ENCODE measurements around the gene SLAMF7.
A peak's percentile ranks its signal among the peaks of the same experiment; 100 is the strongest.

SLAMF7 gene

DNA sequence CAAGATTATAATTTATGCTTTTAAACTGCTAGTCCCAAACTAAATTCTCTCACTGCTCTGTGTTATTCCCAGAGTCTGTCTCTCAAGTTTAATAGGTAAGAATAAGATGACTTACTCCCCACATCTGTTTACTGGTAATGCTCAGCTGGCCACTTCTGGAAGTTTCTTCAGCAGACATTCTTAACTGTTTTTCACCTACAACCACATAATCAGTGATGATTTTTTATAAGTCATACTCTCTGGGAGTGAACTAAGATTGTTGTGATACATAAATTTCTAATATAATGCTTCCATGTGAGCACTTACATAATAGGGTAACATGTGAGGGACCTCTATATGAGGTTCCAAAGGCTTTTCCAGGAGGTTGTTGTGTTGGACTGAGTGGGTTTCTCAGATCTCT lies 8.7 kb downstream of the SLAMF7 start:
- DNase-seq: no peak

- DNase-seq: no peak
These were observed 9.3 kb downstream of the SLAMF7 start for GRCh38 chr1:160748181-160748877.

- no peak for DNase-seq
These were observed 9.8 kb downstream of the SLAMF7 start for GRCh38 chr1:160748878-160749269.

DNA sequence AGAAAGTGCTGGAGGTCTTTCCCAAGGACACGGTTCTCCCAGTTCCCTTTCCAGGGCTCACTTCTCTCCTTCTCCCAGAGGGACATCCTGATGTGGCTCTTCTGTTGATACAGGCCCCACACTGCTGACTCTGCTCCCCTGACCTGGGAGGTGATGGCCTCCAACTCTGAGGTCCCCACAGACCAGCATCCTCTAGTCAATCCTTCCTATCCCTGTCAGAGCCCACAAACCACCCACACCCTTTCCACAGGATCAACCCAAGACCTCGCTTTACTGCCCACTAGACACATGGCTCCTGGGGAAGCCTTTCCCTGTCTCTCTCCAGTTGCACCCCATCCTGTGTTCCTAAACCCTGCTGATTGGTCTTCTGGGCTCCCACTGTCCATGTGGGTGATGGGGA lies 11.6 kb downstream of the SLAMF7 start:
- DNase-seq: no peak

- DNase-seq: no peak
These were observed 13.4 kb downstream of the SLAMF7 start for GRCh38 chr1:160752406-160752805.

DNA sequence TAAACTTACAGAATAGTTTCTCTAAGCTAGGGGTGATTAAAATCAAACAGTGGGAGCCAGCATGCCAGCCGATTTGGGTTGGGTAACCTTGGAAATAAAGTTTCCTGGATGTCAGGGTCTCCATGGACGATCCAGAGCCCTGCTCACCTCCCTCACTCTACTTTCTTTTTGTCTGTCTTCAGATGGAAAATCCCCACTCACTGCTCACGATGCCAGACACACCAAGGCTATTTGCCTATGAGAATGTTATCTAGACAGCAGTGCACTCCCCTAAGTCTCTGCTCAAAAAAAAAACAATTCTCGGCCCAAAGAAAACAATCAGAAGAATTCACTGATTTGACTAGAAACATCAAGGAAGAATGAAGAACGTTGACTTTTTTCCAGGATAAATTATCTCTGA lies 13.9 kb downstream of the SLAMF7 start:
- DNase-seq: no peak

DNA sequence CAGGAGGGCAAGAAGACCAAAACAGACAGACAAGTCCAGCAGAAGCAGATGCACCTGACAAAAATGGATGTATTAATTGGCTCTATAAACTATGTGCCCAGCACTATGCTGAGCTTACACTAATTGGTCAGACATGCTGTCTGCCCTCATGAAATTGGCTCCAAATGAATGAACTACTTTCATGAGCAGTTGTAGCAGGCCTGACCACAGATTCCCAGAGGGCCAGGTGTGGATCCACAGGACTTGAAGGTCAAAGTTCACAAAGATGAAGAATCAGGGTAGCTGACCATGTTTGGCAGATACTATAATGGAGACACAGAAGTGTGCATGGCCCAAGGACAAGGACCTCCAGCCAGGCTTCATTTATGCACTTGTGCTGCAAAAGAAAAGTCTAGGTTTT lies 14.5 kb downstream of the SLAMF7 start:
- no peak for DNase-seq

DNA sequence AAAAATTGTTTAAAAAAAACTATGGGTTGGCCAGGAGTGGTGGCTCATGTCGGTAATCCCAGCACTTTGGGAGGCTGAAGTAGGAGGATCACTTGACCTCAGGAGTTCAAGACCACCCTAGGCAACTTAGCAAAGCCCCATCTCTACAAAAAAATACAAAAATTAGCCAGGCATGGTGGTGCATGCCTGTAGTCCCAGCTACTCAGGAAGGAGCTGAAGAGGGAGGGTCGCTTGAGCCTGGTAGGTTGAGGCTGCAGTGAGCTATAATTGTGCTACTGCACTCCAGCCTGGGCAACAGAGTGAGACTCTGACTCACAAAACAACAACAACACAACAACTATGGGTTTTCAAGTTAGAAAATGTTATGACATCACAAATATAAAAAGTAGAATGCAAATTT lies 16.4 kb downstream of the SLAMF7 start:
- no peak for DNase-seq

DNA sequence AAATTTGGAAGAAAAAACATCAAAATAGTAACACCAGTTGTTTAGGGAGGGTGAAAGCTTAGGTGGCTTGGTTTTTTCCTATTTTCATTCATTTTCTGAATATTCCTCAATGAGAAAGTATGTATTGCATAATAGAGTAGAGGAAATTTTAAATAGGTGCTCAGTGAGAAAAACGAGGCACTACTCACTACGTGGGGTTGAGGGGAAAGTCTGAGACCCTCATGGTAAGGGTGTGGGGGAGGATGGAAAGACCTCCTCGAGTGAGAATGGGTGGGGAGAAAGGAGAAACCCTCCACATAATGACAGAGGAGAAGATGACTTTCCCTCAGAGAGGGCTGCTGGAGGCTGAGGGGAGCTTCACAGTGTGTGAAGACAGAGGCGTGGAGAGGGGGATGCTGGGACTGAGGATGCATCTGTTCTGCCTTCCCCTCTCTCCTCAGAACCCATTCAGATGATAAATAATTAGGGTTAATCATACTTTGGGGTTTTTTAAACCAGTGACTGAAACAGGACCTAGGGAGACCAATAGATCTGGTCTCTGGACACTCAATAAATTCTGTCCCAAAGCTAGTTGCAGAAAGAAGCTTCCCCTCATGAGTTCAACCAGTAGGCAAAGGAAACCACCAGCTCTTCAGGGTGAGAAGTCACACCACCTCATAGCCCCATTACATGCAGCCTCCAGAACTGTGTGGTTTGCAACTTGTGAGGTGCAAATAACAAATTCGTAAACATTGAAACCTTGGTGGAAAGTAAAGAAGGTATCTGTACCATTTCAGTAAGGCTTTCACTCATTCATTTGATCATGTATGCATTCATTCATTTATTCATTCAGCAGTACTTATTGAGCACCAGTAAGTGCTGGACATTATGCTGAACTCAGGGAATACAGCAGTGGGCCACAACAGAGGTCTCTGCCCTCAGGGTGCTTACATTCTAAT lies 17.1 kb downstream of the SLAMF7 start:
- peak; percentile 18 for DNase-seq

GRCh38 chr1:160756849-160757201 lies 17.8 kb downstream of the SLAMF7 start:
- DNase-seq: no peak

- DNase-seq: no peak
These were observed 19.5 kb downstream of the SLAMF7 start for GRCh38 chr1:160758521-160758920.

DNA sequence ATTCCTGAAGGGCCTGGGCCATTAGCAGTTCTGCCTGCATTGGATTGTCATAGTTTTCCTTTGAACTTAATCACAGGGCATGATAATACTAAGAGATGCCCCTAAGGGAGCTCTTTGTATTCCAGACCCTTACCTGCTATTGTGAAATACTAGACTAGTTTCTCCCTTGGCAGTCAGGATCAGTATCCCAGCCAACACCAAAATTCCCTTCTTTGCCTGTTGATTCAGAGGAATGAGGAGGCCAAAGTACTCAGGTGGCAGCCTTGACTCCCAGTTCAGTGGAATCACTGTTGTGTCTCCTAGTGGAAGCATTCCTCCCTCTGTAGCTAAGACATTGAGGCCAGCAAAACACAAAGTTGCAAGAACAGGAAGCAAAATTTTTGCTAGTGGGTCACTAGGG lies 20.7 kb downstream of the SLAMF7 start:
- no peak for DNase-seq

DNA sequence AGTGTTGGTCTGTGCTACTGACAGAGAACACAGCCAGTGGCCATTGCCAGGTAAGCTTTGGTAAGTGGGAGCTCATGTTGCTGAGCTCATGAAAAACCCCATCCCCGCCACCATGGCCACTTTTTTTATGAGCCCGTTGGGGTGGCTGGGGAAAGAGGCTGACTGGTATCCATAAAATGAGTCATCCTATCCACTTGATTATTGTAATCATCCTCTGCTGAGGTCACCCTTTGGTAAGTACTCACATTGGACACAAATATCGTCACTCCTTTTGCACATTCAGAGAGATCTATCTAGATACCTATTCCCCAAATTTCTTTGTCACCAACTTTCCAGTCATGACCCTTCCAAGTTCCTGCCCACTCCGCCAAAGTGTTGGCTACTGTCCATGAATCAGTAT lies 22.0 kb downstream of the SLAMF7 start:
- DNase-seq: no peak

- no peak for DNase-seq
These were observed 22.8 kb downstream of the SLAMF7 start for GRCh38 chr1:160761886-160762285.

GRCh38 chr1:160763993-160764392 lies 24.9 kb downstream of the SLAMF7 start:
- no peak for DNase-seq

DNA sequence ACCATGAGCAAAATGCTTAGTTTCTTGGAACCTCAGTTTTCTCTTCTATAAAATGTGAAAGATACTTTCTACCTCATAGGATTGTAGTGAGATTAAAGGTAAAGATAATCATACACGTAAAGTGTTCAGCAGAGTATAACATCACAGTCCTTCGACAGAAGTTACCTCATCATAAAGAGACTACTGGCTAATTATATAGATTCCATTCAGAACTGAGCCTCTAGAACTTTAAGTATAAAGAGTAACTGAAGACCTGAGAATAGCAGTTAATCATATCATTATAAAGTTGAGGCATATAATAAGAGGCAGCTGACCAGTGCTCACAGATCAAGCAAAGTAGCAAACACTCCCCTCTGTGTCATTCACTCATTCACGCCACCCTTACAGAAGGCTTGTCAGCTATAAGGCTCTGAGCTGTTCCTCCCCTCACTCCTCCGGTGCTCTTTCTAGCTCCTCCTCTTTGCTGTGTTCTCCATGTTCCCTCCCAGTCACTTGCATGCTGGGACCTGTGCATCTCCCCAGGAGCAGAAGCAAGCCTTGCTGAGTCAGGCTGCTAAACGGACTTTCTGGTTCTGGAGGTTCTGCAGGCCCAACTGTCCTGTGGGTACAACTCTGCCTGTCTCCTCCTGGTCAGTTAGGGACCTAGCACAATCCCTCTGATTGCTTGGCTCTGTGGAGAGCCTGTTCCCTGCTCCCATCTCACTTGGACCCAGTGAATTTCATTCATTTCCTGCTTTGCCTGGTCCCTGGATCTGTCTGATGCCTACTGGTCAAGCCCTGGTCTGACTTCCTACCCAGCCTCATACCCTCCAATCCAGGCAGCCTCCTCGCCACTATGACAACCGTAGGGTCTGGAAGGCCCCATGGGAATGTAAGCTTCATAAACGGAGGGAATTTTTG lies 28.6 kb downstream of the SLAMF7 start:
- DNase-seq: peak; percentile 38

GRCh38 chr1:160768295-160768657 lies 29.2 kb downstream of the SLAMF7 start:
- DNase-seq: peak; percentile 87

DNA sequence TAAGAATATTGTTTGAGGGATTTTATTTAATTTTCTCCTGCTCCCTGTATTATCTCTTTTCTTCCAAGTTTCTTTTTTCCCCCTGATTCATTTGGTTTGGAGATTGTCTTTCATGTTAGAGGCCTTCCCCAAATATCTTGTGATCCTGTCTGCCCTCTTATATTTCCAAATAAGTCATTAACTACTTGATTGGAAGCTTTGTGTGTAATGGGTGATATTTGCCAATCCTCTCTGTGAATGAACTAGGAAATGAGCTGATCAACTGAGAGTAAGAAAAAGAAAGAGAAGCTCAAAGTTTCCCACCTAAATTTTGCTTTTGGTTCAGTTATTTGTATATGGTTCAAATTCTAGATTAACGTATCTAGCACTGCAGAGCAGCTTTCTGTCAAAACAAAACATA lies 33.3 kb downstream of the SLAMF7 start:
- no peak for DNase-seq

- no peak for DNase-seq
These were observed 34.0 kb downstream of the SLAMF7 start for GRCh38 chr1:160773093-160773492.

DNA sequence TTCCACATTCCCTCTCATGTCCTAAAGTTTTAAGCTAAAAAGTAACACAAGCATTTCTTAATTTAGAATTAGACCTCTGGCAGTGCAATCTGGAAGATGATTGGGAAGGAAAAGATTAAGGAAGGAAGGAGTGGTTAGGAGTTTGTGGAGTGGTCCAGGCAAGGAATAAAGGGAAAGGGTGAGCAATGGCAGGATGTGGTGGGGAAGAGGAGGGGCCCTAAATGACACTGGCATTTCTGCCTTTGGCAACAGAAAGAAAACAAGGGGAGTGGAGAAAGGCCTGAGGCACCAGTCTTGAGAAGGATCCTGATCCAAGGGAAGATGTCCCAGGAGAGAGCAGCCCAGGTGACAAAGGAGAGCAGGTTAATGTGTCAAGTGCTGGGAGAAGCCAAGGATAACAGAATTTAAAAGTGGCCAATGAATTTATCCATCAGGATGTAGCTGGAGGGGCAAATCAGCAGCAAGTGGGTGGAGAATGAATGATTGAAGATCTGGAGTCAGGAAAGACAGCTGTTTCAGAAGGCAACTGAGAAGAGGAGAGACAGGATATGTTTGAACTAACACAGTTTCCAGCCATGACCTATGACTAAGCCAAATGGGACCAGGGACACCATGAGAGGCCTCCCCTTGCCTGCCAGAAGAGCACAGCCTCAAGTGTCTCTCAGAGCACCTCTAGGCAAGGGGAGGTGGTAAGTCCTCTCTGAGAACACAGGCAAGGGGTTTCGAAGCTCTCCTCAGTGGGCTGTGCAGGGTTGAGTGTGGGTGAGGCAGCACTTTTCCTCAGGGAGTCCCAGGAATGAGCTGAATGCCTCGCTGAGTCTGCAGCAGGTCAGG lies 36.1 kb downstream of the SLAMF7 start:
- no peak for DNase-seq

- DNase-seq: no peak
These were observed 37.1 kb downstream of the SLAMF7 start for GRCh38 chr1:160776178-160776577.

- DNase-seq: peak; percentile 41
These were observed 38.5 kb downstream of the SLAMF7 start for GRCh38 chr1:160777486-160778089.

Data from activated naive CD4-positive, alpha-beta T cell treated with Interleukin-2 at 50 U/mL for 16 hours (primary cell).